Inflammatory macrophage (primary cell): Measurements from ENCODE around the gene ARL2.
"Not testable (repeated sequence)": the region's sequence is repeated elsewhere in the genome, so short reads cannot be mapped to it uniquely, and the experiment has no call there.

Experiments used
- DNase-seq, 2 donors: peaks; one replicate each; pipeline ENCODE4 v3.0.0-alpha.2; 2020 to 2022
- total RNA-seq, 18 experiments: gene quantifications; one replicate each; lab custom pipeline; 2026; ENCODE audit warnings: mixed read lengths in 6 of 18, inconsistent platforms in 2 of 18; lab: John Stamatoyannopoulos, UW

The ARL2 gene
- total RNA-seq: 4.0 to 17.4 (median 9.5) reads per million in 18 experiments

GRCh38 chr11:65013888-65014725, at the start of gene ARL2:
Gene ARL2, plus strand, starts transcription at chr11:65014160. Its CDS starts 48 bp downstream, at chr11:65014208.
- DNase-seq: peak; percentile 83 to 93

DNA sequence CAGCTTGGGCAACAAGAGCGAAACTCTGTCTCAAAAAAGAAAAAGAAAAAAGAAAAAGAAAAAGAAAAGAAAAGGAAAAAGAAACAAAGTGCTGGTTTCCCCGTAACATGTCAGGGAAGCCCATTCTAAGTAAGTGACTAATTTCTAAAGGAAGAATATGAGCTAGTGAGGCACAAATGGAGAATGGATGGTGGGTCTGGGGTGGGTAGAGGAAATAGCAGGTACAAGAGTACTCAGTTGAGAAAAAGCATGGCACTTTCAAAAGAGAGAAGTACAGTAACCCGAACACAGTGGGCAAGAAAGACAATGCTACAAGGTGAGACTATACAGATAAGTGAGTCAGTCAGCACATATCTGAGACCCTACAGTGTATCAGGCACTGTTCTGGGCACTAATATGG, 46.6 kb upstream of the ARL2 start:
- DNase-seq: no peak

DNA sequence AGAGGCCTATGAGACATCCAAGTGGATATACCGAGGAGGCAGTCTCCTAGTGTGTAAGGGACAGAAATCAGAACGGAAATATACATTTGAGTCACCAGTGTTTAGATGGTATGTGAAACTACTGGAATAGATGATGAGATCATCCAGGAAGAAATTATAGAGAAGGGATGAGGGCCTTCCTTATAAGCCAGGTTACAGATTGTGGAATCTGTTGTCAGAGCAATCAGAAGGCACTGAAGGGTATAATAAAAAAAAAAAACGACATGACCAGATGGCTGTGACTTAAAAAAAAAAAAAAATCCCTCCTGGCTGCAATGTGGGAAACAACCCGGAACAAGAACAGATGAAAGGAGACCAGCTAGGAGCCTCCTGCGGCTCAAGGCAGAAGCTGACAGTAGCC, 44.8 kb upstream of the ARL2 start:
- DNase-seq: no peak

DNA sequence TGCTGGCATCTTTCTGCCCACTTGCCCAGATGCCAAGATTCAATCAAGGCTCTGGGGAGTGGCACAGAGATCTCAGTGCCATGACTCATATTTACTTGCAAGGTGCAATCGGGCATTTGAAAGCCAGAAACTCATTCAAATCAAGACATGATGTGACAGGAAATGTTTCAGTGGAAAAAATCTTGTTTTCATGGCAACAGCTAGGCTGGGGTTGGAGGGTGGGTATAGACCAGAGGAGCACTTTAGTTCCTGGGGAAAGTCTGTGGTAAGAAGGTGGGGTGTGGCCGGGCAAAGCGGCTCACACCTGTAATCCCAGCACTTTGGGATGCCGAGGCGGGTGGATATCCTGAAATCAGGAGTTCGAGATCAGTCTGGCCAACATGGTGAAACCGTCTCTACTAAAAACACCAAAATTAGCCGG, 43.2 kb upstream of the ARL2 start:
- DNase-seq: no peak

DNA sequence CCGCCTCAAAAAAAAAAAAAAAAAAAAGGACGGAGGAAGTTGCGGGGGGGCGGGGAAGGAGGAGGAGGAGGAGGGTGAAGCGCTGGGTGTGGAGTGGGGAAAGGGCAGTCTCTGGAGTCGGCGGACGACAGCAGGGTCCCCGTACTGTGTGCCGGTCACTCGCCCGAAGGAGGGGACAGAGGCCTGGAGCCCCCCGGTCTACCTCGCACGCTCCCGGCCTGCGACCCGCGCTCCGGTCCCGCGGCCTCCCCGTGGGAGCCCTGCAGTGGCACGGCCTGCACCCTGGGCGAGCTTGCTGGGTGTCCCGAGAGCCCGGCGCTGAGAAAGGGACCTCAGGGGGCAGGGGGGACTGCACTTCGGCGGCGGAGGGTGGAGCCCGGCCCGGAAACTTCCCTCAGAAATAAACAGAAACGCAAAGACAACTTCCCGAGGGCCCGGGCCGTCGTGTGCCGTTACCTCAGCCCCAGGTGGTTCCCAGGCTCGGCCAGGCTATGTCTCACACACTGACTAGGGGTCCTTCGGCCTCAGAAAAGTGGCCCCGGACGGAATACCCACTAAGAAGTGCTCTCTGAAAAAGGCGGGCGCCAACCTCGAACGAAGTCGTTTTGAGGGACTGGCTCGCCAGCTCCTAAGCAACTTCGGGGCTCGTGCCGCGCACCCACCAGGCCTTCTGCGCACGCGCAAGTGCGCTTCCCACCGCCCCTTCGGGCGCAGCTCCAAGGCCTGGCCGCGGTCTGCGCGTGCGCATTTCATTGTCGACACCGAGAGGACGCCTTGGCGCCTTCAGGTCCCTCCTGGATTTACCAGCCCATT, 42.3 kb upstream of the ARL2 start, which contains the start of gene MAJIN:
TSS of gene MAJIN (minus strand) at position 688 of the 813 bp plus-strand sequence. CDS start 12,703 bp downstream, outside the sequence.
- DNase-seq: peak; percentile 73 to 83

GRCh38 chr11:64974124-64974523, 39.8 kb upstream of the ARL2 start:
- no peak for DNase-seq

- no peak for DNase-seq
These were observed 37.3 kb upstream of the ARL2 start for GRCh38 chr11:64976651-64977050.

- not testable (repeated sequence) for DNase-seq
These were observed 30.6 kb upstream of the ARL2 start for GRCh38 chr11:64983339-64983738.

- DNase-seq: no peak
These were observed 25.7 kb upstream of the ARL2 start for GRCh38 chr11:64987998-64988854.

DNA sequence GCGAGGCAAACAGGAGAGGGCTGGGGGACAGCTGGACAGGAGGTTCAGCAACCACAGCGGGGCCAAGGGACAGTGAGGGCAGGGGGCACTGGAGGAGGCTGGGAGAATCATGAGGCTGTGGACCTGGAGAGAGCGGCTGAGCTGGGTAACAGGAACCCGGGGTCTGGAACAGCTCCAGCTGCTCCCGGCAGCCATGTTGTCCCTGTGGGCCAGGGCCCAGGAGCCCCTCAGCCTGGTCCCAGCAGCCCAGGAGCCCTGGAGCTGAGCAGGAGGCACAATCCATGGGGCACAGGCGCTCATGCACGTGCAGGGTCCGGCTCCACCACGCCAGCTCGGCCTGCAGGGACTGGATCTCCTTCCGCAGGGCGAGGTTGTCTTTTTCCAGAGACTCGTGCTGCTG, 24.5 kb upstream of the ARL2 start:
- DNase-seq: no peak

- peak; percentile 40 to 65 for DNase-seq
These were observed 23.6 kb upstream of the ARL2 start for GRCh38 chr11:64990222-64990923.

DNA sequence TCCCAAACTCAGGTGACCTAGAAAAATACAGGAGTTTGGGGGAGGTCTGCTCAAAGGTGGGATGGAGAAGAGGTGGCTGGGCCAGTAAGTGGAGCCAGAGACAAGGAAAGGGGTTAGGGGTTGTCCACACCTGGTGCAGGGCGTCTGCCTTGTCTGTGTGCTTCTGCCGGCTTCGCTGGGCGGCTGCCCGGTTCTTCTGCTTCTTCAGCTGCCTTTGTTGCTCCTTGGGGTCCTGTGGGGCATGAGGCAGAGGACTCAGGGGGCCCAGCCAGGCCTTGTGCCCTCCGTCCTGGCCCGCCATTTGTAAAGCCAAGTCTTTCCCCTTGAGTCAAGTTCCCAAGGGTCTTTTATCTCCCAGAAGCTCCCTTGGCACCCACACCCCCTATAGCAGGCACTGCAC, 19.6 kb upstream of the ARL2 start:
- DNase-seq: no peak

DNA sequence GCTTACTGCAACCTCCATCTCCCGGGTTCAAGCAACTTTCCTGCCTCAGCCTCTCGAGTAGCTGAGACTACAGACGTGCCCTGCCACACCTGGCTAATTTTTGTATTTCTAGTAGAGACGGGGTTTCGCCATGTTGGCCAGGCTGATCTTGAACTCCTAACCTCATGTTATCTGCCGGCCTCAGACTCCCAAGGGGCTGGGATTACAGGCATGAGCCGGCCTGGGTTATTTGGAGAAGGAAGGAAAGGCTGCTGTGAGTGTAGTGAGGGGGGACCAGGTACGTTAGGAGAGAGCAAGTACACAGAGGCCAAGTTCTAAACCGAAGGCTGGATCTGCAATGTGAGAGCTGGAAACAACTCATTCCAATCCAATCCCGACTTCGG, 17.6 kb upstream of the ARL2 start:
- no peak for DNase-seq

GRCh38 chr11:64996710-64997380, 17.1 kb upstream of the ARL2 start, which contains the start of gene BATF2:
Gene BATF2, minus strand, starts transcription at chr11:64996971. Its CDS starts 57 bp downstream, at chr11:64996914.
- DNase-seq: peak; percentile 84 to 87

DNA sequence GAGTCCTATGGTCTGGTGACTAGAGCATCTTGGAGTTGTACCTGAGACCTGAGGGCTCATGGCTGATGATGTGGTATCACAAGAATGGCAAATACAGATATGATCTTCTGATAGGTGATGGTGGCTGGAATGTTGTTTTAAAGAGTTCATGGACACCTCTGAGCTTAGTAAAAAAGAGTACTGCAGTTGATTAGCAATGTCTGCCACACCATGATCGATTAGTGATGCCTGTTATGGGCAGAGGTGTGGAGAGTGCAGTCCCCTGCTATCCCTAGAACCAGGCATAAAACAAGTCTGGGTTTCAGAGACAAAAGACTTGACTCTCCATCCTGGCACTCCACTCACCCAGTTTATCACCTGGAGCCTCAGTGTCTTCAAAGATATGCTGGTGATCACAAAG, 15.8 kb upstream of the ARL2 start:
- DNase-seq: no peak

- no peak for DNase-seq
These were observed 15.1 kb upstream of the ARL2 start for GRCh38 chr11:64998690-64999431.

- DNase-seq: no peak
These were observed 14.5 kb upstream of the ARL2 start for GRCh38 chr11:64999478-64999877.

DNA sequence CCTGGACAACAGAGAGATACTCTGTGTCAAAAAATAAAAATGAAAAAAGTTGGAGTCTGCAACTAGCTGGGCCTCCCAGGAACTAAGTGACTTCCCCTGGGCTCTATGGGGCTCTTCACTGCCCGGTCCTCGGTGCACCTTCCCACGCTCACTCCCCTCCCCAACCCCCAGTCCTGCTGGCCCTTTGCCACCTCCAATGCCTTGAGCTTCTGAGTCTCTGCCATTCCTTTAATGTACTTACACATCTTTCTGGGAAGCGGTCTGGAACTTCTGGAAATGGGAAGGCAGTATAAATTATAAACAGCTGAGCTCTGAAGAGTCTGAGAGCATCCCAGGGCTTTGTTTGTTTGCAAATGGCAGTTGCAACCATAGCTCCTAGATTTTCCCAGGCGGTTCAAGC, 11.3 kb upstream of the ARL2 start:
- DNase-seq: no peak

- no peak for DNase-seq
These were observed 10.7 kb upstream of the ARL2 start for GRCh38 chr11:65003282-65003681.

GRCh38 chr11:65003968-65004367, 10.0 kb upstream of the ARL2 start:
- not testable (repeated sequence) for DNase-seq
